Thyroid gland (tissue), 4 donors: ENCODE results near the gene FARS2. TPM values are rescaled to one million over a fixed set of nuclear protein-coding genes. Genes with fewer than 3 reads are reported as not detected.

Source experiments
- DNase-seq, 2 donors: peaks; one replicate each; pipeline ENCODE4 v3.0.0-alpha.2; 2019
- H3K27ac ChIP-seq, 3 donors: fragments of 200-600 bp; sonication (generic); 1 replicate in 2 of 3; 2 replicates in 1 of 3; pipeline ENCODE4 v1.5.1; 2016 to 2019; ENCODE audit warnings: mild to moderate bottlenecking in 1 of 3, moderate library complexity in 1 of 3
- H3K27me3 ChIP-seq: fragments of 200-600 bp; sonication (generic); one replicate; pipeline ENCODE4 v1.5.1; 2019
- H3K36me3 ChIP-seq, 2 donors: fragments of 200-600 bp; sonication (generic); one replicate each; pipeline ENCODE4 v1.5.1; 2016 to 2019
- H3K4me1 ChIP-seq, 2 donors: fragments of 200-600 bp; sonication (generic); one replicate each; pipeline ENCODE4 v1.5.1; 2017 to 2019
- H3K4me3 ChIP-seq, 3 donors: fragments of 200-600 bp; sonication (generic); replicated peaks in 1 of 3; 1 replicate in 2 of 3; 2 replicates in 1 of 3; pipeline ENCODE4 v1.5.1; 2016; ENCODE audit warnings: mild to moderate bottlenecking in 1 of 3
- H3K9me3 ChIP-seq: fragments of 200-600 bp; sonication (generic); one replicate; pipeline ENCODE4 v1.5.1; 2017
- POLR2A ChIP-seq, 2 donors: fragments of 450-650 bp; IDR thresholded peaks; one replicate each; pipeline ENCODE4 v1.6.1; 2017; ENCODE audit warnings: antibody characterized with exemption in 2 of 2, mild to moderate bottlenecking in 2 of 2, moderate library complexity in 1 of 2
- WGBS, 2 donors: methylation state at CpG; one replicate each; pipeline ENCODE4 v1.1.5; 2017; 5-methylcytosine and 5-hydroxymethylcytosine counted together
- intact Hi-C: fragments of 100-400 bp; cut with DNase I; formaldehyde crosslinking; loops from one replicate; pipeline ENCODE4 v1.15.1; 2023
- total RNA-seq, 4 donors: library from RNA; depleted of rRNA; stranded (reverse); fragments of >200 nt; gene quantifications; one replicate each; pipeline ENCODE4 v1.2.3, GENCODE V29; 2016
- TF ChIP-seq, protein P1 (sequence below), 6 experiments: fragments of 200-600 bp in 3 of 6; fragments of 450-650 bp in 3 of 6; sonication (generic) in 3 of 6; IDR thresholded peaks; one replicate each; pipeline ENCODE4 v1.5.1; 2016 to 2019; ENCODE audit warnings: antibody characterized with exemption in 6 of 6, mild to moderate bottlenecking in 2 of 6, inconsistent platforms in 1 of 6, moderate library complexity in 1 of 6

FARS2 gene
- total RNA-seq, 4 donors from 2014 or later, result 27.4 to 47.1 (median 34.2) TPM

DNA sequence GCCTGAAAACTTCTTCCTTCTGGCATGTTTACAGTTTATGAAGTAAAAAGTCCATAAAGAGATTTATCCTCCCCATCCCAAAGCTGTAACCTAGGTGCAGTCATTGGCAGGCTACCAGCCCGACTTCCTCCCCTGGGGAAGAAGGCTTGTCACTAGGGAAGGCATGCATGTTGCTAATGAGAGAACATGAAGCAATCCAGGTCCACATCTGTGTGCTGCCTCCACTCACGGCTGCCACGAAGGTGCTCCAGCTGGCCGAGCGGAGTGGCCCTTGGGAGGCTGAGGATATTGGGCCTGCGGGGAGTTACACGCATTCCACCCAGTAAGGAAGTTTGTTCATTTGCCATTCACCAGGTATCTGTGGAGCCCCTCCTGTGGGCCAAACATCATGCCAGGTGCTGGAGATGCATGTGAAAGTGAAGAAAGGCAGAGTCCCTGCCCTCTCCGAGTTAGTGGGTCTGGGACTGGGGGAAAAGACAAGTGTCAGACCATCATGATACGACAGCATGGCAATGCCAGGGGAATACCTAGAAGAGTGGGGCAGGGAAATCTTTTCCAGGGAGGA, 488.4 kb downstream of the FARS2 start:
- H3K27ac ChIP-seq, result no peak overlapping the region
- H3K36me3 ChIP-seq, result no peaks in the 10 kb centered on the region
- DNase-seq, result no peak
- no peaks in the 10 kb centered on the region for H3K27me3 ChIP-seq
- H3K9me3 ChIP-seq, result no peaks in the 10 kb centered on the region
- intact Hi-C loops, result no loop called here
- no peak overlapping the region for H3K4me3 ChIP-seq
- no peaks in the 10 kb centered on the region for H3K4me1 ChIP-seq
- TF ChIP-seq POLR2A (IDR thresholded peaks at IDR 0.05), result no peak
- TF ChIP-seq, protein P1, sequence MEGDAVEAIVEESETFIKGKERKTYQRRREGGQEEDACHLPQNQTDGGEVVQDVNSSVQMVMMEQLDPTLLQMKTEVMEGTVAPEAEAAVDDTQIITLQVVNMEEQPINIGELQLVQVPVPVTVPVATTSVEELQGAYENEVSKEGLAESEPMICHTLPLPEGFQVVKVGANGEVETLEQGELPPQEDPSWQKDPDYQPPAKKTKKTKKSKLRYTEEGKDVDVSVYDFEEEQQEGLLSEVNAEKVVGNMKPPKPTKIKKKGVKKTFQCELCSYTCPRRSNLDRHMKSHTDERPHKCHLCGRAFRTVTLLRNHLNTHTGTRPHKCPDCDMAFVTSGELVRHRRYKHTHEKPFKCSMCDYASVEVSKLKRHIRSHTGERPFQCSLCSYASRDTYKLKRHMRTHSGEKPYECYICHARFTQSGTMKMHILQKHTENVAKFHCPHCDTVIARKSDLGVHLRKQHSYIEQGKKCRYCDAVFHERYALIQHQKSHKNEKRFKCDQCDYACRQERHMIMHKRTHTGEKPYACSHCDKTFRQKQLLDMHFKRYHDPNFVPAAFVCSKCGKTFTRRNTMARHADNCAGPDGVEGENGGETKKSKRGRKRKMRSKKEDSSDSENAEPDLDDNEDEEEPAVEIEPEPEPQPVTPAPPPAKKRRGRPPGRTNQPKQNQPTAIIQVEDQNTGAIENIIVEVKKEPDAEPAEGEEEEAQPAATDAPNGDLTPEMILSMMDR (IDR thresholded peaks at IDR 0.05), result no peak
- WGBS, 2 donors, result 92 to 97% methylated on average over 9 of the region's 9 CpGs

DNA sequence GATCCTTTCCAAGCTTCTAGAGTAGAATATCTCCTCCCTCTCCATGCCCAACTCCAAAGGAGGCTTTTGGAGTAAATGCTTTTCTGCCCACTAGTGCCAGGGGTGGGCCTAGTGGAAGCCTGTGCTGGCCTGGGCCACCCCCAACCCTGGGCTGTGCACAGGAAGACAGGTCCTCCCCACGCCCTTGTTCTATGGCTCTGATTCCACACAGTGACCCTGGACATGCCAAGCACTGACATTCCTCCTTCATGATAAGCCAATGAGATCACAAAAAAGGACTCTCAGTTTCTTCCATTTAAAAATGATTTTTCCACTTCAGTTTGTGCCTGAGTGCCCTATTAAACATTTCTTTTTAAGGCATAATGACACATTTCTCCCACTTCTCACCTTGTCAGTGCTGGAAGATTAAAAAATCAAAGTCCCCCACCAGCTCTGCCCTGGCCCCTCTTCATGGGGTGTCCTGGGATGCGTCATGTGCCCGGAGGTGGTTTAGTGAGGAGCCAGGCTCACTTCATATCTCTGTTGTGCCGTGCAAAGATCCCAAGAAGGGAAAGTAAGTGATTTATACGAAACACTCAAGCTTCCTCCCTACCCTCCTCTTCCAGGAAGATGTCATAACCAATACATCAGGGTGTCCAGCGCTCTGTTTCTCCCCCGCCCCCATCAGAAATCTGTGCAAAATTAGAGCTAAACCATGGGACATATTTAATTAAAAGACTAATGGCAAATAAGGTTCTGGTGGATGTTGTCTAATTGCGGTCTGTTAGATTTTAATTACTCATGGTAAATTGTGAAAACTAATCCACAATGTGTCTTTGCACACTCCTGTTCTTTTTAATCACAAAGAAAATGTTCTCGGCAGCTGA, 490.4 kb downstream of the FARS2 start:
- Histone ChIP-seq H3K36me3 (no peaks in the 10 kb centered on the region), H3K9me3 (no peaks in the 10 kb centered on the region), H3K27ac (no peak overlapping the region), H3K4me3 (no peak overlapping the region), H3K27me3 (no peaks in the 10 kb centered on the region), H3K4me1 (no peaks in the 10 kb centered on the region)
- intact Hi-C loops, result no loop called here
- no peak for DNase-seq
- 90 to 92% methylated on average over 9 of the region's 9 CpGs for WGBS, 2 donors
- TF ChIP-seq POLR2A (IDR thresholded peaks at IDR 0.05), result no peak
- TF ChIP-seq, protein P1 (IDR thresholded peaks at IDR 0.05), result no peak

DNA sequence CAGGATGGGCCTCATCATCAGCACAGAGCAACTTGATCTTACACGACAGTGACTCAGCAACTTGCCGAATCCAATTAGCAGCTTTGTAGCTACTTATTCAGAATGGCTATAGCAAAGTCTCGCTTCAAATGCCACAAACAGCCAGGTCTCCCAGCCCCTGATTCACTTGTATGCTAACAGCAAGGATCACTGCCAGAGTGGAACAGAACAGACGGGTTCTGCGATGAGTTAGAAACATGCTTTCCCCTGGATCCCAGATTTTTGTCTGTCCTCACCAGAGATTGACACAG, 491.0 kb downstream of the FARS2 start:
- Histone ChIP-seq H3K36me3 (no peaks in the 10 kb centered on the region), H3K4me1 (no peaks in the 10 kb centered on the region), H3K27me3 (no peaks in the 10 kb centered on the region), H3K4me3 (no peak overlapping the region), H3K27ac (no peak overlapping the region), H3K9me3 (no peaks in the 10 kb centered on the region)
- intact Hi-C loops, result no loop called here
- 75 to 76% methylated on average over 5 of the region's 5 CpGs for WGBS, 2 donors
- no peak for DNase-seq
- TF ChIP-seq, protein P1 (IDR thresholded peaks at IDR 0.05), result no peak
- no peak for TF ChIP-seq POLR2A (IDR thresholded peaks at IDR 0.05)

DNA sequence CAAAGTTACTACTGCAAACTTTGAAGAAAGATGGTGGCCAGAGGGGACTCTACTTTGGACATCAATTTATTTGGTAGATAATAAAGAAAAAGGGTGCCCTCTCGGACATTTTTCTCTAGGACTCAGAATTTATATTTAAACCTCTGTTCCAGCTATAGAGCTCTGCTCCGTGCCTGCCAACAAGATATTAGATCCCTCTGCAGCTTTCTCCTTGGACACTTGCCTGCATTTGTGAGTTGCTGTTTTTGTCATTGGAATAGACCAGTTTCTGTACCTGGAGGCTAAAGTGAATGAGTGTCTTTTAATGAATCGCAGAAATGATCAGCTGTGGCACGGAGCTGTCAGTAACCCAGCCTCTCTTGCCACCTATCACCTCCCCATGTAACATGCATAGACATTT, 491.9 kb downstream of the FARS2 start:
- Histone ChIP-seq H3K27me3 (no peaks in the 10 kb centered on the region), H3K9me3 (no peaks in the 10 kb centered on the region), H3K4me3 (no peak overlapping the region), H3K36me3 (no peaks in the 10 kb centered on the region), H3K4me1 (no peaks in the 10 kb centered on the region), H3K27ac (no peak overlapping the region)
- intact Hi-C loops, result no loop called here
- WGBS, 2 donors, result 92 to 94% methylated on average over 4 of the region's 4 CpGs
- TF ChIP-seq POLR2A (IDR thresholded peaks at IDR 0.05), result no peak
- TF ChIP-seq, protein P1 (IDR thresholded peaks at IDR 0.05), result no peak
- no peak for DNase-seq

DNA sequence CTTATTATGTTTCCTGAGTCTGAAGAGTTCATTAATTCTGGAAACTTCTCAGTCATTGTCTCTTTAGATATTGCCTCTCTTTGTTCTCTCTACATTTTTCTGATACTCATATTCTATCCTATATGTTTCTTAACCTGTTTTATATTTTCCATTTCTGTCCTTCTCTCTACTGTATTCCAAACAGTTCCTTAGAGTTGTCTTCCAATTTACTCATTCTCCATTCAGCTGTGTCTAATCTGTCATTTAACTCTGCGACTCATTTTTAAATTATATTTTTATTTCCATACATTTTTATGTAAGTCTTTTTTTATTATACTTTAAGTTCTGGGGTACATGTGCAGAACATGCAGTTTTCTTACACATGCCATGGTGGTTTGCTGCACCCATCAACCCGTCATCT, 493.6 kb downstream of the FARS2 start:
- no peak for DNase-seq
- intact Hi-C loops, result no loop called here
- no peaks in the 10 kb centered on the region for H3K4me1 ChIP-seq
- H3K27me3 ChIP-seq, result no peaks in the 10 kb centered on the region
- no peaks in the 10 kb centered on the region for H3K9me3 ChIP-seq
- WGBS, 2 donors, result 96 to 97% methylated on average over 2 of the region's 2 CpGs
- no peak overlapping the region for H3K27ac ChIP-seq
- no peaks in the 10 kb centered on the region for H3K36me3 ChIP-seq
- no peak overlapping the region for H3K4me3 ChIP-seq
- no peak for TF ChIP-seq POLR2A (IDR thresholded peaks at IDR 0.05)
- TF ChIP-seq, protein P1 (IDR thresholded peaks at IDR 0.05), result no peak
